GM19397 (cell line): Measurements from ENCODE around the gene PTGIR.

Experiments used
- ATAC-seq: cut with Tn5 transposase; IDR thresholded peaks from one replicate; pipeline ENCODE4 v1.9.1; 2021; ENCODE audit warnings: mild to moderate bottlenecking, moderate library complexity; ENCODE audit not compliant: unreplicated experiment

Gene PTGIR

DNA sequence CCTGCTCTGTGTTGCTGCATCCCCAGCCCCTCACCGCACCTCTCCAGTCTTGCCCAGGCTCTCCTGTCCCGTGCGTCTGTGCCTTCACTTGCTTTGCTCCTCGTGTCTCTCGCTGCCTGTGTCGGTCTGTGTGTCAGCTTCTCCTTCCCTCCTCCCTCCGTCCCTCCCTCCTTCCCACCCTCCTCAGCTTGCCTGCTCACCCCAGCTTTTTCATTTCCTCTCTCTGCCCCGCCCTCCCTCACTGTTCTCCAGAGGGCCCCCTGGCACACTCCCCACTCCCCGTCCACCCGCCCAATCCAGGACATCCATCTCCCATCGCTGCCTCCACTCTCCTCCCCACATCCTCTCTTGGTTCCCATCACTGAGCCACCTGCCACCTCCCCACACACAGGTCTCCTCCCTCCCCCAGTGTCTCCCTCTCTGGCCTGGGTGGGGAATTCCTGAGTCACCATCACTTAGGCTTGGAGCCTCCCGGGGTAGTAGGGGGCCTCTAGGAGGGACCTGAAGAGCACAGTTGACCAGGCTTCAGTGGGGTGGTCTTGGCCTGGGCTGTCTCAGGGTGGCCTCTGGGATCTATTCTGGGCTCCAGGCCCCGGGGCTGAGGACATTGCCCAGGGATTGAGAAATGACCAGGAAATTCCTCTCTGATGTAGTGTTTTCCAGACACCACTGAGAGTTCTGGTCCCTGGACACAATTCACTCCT, at the start of gene PTGIR:
Gene PTGIR, minus strand, starts transcription at position 132 of the 704 bp plus-strand sequence. CDS start 864 bp downstream, outside the sequence.
- ATAC-seq, result no peak

DNA sequence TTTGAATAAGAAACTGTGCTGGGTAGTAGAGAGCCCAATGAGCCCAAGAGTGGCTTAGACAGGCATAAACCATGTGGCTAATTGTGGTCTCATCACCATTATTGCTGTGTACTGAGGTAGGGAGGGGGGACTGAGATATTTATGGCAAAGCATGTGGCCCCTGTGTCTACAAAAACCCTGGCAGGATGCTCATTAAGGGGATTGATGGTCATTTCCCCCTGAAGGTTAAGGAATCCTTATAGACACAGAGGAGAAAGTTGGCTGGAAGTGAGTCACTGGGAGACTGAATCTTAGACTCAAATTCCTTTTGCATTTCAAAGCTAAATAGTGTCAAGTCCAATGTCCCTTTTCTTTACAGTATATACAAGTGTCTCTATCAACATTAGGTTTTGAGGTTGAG, 45.9 kb upstream of the PTGIR start:
- no peak for ATAC-seq

- ATAC-seq, result no peak
Measured at GRCh38 chr19:46668662-46669061, 43.8 kb upstream of the PTGIR start.

DNA sequence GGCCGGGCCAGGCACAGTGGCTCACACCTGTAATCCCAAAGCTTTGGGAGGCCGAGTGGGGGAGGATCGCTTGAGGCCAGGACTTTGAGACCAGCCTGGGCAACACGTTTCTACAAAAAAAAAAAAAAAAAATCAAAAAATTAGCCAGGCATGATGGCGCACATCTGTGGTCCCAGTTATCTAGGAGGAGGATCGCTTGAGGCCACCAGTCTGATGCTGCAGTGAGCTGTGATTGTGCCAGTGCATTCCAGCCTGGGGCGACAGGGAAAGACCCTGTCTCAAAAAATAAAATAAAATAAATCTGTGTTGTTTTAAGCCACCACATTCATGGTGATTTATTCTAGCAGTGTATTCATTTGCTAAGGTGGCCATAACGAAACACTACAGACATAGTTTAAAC, 40.2 kb upstream of the PTGIR start:
- no peak for ATAC-seq

GRCh38 chr19:46661735-46662592, 37.1 kb upstream of the PTGIR start:
- ATAC-seq, result no peak

- peak; percentile 94 for ATAC-seq
Measured at GRCh38 chr19:46661020-46661731, 36.3 kb upstream of the PTGIR start, which contains the start of gene DACT3. TSS of gene DACT3 (minus strand) at chr19:46661182. CDS start at chr19:46661064, 118 bp downstream.

GRCh38 chr19:46660551-46661019, 35.7 kb upstream of the PTGIR start:
- no peak for ATAC-seq

GRCh38 chr19:46660008-46660517, 35.2 kb upstream of the PTGIR start:
- ATAC-seq, result no peak

DNA sequence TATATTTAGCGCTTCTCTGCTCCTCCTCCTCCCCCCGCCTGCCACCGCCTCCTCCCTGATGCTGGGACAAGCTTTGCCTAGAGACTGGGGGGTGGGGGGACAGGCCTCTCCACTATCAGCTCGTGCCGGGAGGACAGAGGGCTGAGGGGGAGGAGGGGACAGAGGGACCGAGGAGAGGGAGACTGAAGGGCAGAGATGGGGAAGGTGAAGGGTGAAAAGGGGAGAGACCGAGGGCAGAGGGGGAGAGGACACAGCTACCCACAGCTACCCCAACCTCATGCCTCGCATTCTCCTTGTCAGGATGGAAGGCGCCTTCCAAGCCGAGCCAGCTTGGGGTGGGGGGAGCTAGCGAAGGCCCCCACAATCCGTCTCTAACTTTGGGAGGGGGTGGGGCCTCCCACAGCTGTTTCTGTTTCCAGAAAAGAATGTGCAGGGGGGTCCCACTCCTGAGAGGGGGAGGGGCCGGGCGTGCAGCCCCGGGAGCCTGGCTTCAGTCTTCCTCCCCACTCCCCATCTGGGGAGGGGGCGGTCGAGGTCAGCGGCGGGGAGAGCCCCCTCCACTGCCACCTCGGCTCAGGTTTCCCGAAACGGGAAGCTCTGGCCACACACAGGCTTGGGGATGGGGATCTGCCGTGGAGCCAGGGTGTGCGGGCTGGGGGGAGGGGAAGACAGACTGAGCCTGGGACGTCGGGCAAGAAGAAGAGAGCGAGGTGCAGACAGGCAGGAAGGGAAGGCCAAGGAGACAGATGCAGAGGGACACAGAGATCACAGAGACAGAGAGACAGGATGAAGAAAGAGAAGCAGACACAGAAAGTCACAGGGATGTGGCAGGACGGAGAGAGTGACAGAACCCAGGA, 34.5 kb upstream of the PTGIR start:
- no peak for ATAC-seq

DNA sequence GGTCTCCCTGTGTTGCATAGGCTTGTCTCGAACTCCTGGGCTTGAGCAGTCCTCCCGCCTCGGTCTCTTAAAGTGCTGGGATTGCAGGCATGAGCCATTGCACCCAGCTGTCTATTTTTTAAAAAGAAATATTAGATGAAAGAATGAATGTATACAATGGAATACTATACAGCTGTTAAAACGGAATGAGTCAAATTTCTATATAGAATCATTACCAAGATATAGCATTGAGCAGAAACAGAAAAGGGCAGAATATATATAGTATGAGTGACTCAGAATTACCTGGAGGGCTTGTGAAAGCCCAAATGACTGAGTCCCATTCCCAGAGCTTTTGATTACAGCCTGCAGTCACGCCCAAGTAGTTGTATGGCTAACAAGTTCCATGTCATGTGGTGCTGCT, 31.7 kb upstream of the PTGIR start:
- no peak for ATAC-seq

- ATAC-seq, result no peak
Measured at GRCh38 chr19:46654621-46655152, 29.8 kb upstream of the PTGIR start.

GRCh38 chr19:46650445-46650844, 25.6 kb upstream of the PTGIR start:
- no peak for ATAC-seq

- ATAC-seq, result no peak
Measured at GRCh38 chr19:46648961-46649960, 24.4 kb upstream of the PTGIR start.

GRCh38 chr19:46648060-46648960, 23.4 kb upstream of the PTGIR start:
- ATAC-seq, result no peak

GRCh38 chr19:46646402-46646801, 21.5 kb upstream of the PTGIR start:
- ATAC-seq, result no peak

DNA sequence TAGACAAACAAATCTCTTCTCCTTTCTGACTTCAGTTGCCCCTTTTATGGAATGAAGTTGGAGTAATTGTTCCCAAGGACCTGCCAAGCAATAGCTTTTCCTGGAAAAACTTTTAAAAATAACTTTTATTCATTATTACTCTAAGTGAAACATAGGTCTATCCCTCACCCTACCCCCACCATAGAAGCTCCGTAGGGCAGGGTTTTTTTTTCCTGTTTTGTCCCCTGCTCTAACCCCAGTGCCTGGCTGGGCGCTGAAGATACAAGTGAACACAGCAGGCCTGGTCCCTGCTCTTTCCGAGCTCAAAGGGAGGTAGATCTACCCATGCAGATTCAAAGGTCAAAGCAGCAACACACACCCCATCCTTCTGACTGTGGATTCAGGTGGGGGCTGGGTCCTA, 19.8 kb upstream of the PTGIR start:
- no peak for ATAC-seq

DNA sequence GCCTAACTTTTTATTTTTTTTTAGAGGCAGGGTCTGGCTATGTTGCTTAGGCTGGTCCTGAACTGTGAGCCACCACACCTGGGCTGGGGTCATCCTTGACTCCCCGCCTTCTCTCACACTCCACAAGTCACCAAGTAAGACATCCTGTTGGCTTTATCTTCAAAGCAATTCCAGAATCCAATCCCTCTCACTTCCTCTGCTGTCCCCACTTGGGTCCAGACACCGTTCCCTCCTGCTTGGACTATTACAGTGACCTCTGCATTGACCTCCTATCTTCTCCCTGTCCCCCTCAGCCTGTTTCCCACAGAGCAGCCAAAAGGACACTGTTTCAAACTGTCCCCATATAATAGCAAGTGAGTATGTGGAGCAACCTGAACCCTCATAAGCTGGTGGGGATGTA, 15.8 kb upstream of the PTGIR start:
- no peak for ATAC-seq
